T47D (cell line): ENCODE data around the gene POLR3E.

ENCODE experiments used
- DNase-seq, 2 experiments: peaks; one replicate each; pipeline versions ENCODE4 v3.0.0 to v3.0.0-alpha.2; 2011 to 2012; ENCODE audit warnings: low read depth in 1 of 2, low spot score in 1 of 2
- JUND ChIP-seq: IDR thresholded peaks from 2 replicates; pipeline ENCODE4 v1.6.1; 2012; ENCODE audit warnings: low read depth
- in situ Hi-C: cut with HindIII; loops from 2 replicates; pipeline ENCODE4 v1.10.0; 2016; ENCODE audit warnings: low sequenced_read_pairs, low pct_unique_long_range_greater_than_20kb

POLR3E gene

DNA sequence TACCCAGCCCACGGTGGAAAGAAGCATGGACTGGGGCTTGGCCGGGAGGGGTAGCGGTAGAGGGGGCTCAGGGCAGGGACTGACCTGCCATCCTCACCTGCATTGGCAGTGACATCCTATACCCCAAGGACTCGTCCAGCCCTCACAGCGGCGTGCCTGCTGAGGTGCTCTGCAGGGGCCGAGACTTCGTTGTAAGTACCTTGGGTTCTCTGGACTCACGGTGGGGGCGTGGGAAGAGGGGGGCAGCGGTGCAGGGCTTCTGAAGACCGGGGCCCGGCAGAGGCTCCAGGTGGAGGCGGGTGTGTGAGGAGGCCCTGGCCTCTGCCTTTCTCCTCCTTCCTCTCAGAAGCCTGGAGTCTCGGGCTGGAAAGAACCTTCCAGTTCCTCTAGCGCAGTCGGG is 25.5 kb downstream of the POLR3E start:
- DNase-seq, result no peak
- in situ Hi-C loops, result no loop called here
- no peak for TF ChIP-seq JUND

DNA sequence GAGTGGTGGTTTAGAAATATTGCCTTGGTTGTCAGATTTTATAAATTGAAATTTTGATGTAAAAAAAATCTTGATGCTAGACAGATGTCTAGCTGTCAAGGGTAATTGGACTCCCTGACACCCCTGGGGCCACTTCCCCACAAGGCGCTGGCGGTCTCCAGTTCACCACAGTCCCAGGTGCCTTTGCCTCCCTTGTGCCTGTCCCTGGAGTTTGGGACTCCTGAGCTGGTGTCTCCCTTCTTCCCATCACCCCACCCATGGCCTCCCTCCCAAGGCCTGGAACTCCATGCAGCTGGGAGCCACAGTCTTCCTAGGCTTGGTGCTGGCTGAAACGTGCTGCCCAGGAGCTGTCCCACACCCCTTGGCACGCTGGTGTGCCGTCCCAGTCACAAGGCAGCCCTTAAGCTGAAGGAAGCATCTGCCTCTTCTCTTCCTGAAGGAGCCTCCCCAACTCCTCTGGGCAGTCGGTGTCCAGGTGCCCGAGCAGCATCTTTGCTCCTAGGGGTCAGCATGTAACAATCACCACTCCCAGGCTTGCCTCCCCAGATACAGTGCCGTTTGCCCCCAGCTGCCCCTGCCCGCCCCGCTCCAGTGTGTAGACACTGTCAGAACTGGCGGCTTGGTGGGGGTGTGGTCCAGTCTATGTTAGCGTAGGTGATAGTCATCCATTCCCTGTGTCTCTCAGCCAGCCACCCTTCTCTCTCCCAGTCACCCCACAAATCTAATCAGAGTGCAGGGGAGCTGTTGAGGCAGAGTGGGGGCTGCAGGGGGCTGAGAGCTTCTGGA is 26.2 kb downstream of the POLR3E start:
- DNase-seq, result no peak
- TF ChIP-seq JUND, result no peak

DNA sequence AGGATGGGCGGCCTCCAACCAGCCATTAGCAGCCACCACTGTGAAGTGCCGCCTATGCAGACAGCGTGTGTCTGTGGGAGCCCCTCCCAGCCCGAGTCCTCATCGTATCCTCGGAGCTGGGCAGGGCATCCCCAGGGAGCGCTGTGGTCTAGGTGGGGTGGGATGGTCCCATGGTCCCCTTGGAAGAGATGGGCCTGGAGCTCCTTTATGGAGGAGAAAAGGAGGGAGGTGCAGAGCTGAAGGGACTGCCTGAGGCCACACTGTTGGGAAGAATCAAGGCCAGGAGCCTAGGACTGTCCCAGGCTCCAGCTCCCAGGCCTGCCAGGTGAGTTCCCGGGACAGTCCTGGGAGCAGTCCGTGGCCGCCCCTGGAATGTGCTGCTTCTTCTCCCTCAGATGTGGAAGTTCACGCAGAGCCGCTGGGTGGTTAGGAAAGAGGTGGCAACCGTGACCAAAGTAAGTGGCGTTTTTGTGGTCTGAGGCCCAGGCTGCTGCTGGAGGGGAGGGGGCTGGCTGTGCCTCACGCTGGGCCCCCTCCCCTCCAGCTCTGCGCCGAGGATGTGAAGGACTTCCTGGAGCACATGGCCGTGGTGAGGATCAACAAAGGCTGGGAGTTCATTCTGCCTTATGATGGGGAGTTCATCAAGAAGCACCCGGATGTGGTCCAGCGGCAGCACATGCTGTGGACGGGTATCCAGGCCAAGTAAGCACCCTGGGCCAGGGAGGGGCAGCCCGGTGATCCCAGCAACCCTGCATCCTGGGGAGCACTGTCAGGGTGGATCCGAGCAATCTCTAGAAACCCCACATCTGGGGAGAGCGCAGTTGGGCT is 27.0 kb downstream of the POLR3E start:
- no peak for TF ChIP-seq JUND
- DNase-seq, result no peak
- in situ Hi-C loops, result no loop called here

More for the DNA sequence above, 26.2 kb downstream of the POLR3E start:
- in situ Hi-C loops, result no loop called here

DNA sequence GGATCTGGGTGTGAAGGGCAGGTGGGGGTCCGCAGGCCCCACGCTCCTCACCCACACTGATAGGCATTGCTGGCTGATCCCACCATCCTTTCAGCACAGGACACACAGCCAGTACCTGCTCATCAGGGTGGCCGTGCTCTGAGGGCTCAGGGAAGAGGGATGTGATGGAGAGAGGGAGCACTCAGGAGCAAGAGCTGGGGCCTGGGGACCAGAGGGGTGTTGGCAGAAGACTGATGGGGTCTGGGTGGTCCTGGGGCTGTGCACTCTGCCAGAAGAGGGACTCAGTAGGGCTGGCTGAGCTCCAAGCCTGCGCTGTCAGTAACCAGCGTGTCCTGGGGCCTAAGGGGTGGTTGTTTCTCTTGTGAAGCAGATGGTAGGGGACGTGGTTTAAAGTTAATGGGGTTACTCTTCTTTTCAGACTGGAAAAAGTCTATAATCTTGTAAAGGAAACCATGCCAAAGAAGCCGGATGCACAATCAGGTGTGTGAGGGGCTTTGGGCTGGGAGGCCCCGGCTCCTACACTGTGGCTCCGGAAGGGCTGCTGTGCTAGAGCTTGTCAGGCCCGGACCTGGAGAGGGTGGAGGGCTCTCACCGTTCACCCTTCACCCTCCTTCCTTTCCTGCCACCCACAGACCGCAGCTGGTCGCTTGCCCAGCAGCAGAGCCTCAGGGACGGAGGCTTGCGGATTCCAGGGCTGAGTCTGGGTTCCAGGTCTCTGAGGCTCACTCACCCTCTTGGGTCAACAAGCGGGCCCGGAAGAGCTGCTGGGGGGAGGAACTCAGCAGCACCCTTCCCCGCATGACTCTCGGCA is 27.8 kb downstream of the POLR3E start:
- no peak for TF ChIP-seq JUND
- in situ Hi-C loops, result no loop called here
- no peak for DNase-seq

DNA sequence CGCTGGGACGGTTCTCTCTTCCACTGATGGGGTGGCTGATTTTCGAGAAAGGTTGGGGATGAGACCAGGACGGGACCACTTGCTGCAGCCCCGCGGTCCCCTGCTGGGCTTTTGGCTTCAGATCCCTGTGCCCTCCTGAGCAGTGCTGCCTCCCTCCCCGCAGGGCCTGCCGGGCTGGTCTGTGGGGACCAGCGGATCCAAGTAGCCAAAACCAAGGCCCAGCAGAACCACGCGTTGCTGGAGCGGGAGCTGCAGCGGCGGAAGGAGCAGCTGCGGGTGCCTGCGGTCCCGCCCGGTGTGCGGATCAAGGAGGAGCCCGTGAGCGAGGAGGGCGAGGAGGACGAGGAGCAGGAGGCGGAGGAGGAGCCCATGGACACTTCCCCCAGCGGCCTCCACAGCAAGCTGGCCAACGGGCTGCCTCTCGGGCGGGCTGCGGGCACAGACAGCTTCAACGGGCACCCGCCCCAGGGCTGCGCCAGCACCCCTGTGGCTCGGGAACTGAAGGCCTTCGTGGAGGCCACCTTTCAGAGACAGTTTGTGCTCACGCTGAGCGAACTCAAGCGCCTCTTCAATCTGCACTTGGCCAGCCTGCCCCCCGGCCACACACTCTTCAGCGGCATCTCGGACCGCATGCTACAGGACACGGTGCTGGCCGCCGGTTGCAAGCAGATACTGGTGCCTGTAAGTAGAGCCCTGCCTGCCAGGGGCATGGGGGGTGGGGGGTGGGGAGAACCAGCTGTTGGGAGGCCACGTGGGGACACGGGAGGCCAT is 28.6 kb downstream of the POLR3E start:
- TF ChIP-seq JUND, result no peak
- DNase-seq, result no peak
- in situ Hi-C loops, result no loop called here

DNA sequence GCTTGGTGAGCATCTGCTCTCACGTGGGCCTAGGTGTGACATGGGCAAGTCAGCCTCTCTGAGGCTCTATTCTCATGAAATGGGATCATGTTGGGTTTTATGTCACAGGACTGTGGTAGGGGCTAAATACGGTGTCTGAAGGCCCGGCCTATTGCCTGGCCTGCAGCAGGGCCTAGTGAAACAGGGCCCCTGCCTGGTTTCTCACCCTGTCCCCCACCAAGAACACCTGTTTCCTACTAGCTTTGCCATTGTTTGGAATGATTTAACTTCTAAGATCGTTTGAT is 29.1 kb downstream of the POLR3E start:
- no peak for TF ChIP-seq JUND
- no peak for DNase-seq
- in situ Hi-C loops, result no loop called here

DNA sequence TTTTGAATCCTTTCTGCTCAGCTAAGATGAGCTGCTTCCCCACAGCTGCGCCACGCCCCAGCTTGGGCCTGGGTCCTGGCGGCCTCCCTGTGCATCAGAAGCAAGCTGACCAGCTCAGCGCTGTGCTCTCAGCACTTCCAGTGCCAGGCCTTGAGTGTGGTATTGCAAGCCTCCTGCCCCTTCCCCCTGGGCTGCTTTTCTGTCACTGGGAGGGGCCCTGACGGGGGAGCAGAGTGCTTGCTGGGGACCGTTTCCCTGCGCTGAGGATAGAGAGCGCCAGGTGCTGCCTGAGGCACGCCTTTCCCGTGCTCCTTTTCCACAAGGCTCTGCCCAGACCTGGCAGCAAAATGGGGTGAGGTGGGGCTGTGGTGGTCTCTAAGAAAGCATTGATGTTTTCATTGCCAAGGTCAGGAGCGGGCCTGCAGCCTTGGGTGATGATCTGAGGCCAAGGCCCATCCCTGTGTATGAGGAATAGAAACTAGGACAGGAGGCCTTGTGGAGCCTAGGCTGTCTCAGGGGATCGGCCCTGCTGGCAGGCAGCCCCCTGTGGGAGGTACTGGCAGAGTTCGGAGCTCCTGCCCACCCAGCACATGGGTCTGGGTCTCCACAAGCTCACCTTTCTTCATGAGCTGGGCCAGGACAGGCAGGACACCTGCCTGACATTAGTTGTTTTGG is 29.7 kb downstream of the POLR3E start:
- TF ChIP-seq JUND, result no peak
- in situ Hi-C loops, result no loop called here
- DNase-seq, result no peak

DNA sequence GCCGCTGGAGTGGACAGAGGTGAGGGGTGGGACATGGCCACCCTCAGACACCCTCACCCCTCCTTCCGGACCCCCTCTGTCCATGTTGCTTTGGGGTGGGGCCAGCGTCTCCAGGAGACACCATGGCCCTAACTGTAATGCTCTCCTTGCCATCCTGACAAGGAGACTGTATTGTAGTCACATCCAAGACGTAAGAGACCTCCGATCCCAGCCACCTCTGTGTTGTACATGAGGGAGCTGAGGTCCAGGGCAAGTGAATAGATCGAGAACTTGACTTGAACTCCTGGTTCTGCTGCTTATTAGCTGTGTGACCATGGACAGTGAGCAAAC is 30.2 kb downstream of the POLR3E start:
- TF ChIP-seq JUND, result no peak
- no peak for DNase-seq
- in situ Hi-C loops, result no loop called here

DNA sequence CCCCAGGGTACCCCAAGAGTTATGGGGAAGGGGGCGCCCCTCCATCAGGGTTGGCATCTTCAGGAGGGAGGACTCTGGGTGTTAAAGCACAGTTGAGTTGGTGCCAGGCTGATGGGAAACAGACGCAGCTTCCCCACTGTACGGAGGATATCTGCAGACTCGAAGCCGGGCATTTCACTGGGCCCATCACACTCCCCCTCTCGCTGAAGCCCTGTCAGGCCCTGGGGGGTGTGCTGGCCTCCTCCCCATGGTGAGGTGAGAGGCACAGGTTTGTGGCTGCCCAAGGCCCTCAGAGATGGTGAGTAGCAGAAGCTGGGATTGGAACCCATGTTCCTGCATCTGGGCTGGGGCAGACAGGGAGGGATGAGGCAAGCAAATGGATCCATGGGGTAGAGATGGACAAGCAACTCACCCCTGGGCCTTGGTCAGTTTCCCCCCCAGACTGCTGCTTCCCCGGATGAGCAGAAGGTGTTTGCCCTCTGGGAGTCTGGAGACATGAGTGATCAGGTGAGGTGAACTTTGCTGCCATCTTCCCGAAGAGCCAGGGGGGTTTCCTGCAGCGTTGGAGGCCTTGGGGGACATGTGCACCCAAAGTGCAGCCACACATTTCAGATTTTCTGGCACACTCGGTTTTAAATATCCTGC is 31.0 kb downstream of the POLR3E start:
- TF ChIP-seq JUND, result no peak
- DNase-seq, result no peak
- in situ Hi-C loops, result no loop called here

DNA sequence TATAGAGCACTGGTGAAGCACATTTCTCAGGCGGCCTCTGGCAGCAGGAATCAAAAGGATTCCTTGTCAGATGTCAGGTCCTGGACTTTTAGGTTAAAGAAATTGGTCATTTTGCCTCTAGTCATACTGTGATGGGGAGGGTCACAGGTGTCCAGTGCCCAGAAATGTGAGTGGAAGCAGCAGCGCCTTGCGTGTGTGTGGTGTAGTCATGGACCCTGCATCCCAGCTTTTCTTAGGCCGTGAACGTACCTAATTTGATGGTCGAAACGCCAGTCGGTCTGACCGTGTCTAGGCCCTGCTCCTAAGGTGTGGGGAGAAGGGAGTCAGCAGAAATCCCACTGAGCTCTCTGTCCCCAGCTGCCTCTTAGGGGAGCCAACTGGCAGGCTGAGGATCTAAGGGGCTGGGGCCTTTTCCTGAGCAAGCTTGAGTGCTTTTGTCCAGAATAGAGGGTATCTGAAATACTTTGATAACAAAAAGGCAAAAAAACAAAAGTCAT is 32.0 kb downstream of the POLR3E start:
- no peak for TF ChIP-seq JUND
- no peak for DNase-seq
- in situ Hi-C loops, result no loop called here

DNA sequence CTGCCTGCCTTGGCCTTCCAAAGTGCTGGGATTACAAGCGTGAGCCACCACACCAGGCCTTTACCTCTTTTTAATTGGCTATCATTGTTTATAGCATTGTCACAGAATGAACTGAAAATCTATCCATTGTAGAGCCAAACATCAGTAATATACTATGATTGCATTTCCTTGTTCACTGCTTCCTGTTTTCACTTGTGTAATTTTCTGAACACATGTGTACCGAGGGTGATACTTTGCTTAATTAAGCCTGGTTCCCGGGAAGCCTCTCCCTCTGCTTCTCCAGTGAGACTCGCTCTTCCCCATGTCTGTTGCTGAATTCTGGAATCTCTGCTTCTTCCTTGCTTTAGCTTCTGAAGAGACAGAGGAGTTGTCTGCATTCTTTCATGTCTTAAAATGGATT is 33.1 kb downstream of the POLR3E start:
- no peak for DNase-seq
- in situ Hi-C loops, result no loop called here
- TF ChIP-seq JUND, result no peak
